Cardiac septum (tissue), 1 donor: ENCODE measurements around the gene PHLDA2. TPM values are rescaled to one million over a fixed set of nuclear protein-coding genes. Genes with fewer than 3 reads are reported as not detected.

Experiments used
- total RNA-seq: library from RNA; stranded (reverse); fragmentation: NEBNext Ultra II Directional; extraction: Animal tissue kit (Norgen Biotek cat#: 25700); gene quantifications from one replicate; pipeline ENCODE4 v1.2.1, GENCODE V29; 2021
- donor health status: DM: no; HTN: no; CAD: no.

Gene PHLDA2
- total RNA-seq, 1 donor from 2014 or later: 2.1 TPM

Other genes with a start within 250 kb of the PHLDA2 start
- gene KCNQ1OT1, start 229.4 kb downstream of the PHLDA2 start, total RNA-seq: 0.57 TPM
- gene CDKN1C, start 43.6 kb downstream of the PHLDA2 start, total RNA-seq: 11.5 TPM
- 189 TPM for gene NAP1L4, start 62.9 kb upstream of the PHLDA2 start, total RNA-seq
- gene CARS1, start 128.0 kb upstream of the PHLDA2 start, total RNA-seq: 17.1 TPM
- 16.6 TPM for gene OSBPL5, start 235.9 kb upstream of the PHLDA2 start, total RNA-seq